Loucy (cell line): ENCODE measurements around the gene SERPING1.

Source experiments
- H2AFZ ChIP-seq: fragments of 200-600 bp; sonication (generic); 2 replicates; pipeline ENCODE4 v1.6.0; 2016; ENCODE audit warnings: antibody characterized with exemption, mild to moderate bottlenecking, low read length, moderate library complexity
- H3F3A ChIP-seq: fragments of 200-600 bp; 2 replicates; pipeline ENCODE4 v1.6.0; 2016; ENCODE audit warnings: antibody characterized with exemption, low read depth, mild to moderate bottlenecking
- H3K27me3 ChIP-seq: fragments of 200-600 bp; sonication (generic); 2 replicates; pipeline ENCODE4 v1.6.1; 2014; ENCODE audit warnings: low read length, mild to moderate bottlenecking; ENCODE audit not compliant: insufficient read depth, poor library complexity, severe bottlenecking
- H3K36me3 ChIP-seq: fragments of 200-600 bp; sonication (generic); 2 replicates; pipeline ENCODE4 v1.6.1; 2016; ENCODE audit warnings: low read length; ENCODE audit not compliant: insufficient read depth
- H3K4me1 ChIP-seq: fragments of 200-600 bp; sonication (generic); 2 replicates; pipeline ENCODE4 v1.5.1; 2014; ENCODE audit warnings: low read length, mild to moderate bottlenecking; ENCODE audit not compliant: insufficient read depth, poor library complexity, severe bottlenecking
- H3K4me2 ChIP-seq: fragments of 200-600 bp; sonication (generic); 2 replicates; pipeline ENCODE4 v1.6.0; 2014; ENCODE audit warnings: antibody characterized with exemption, low read length, low read depth, mild to moderate bottlenecking; ENCODE audit not compliant: poor library complexity, severe bottlenecking
- H3K4me3 ChIP-seq: fragments of 200-600 bp; sonication (generic); 2 replicates; pipeline ENCODE4 v1.5.1; 2014; ENCODE audit warnings: low read length, mild to moderate bottlenecking, mixed read lengths; ENCODE audit not compliant: poor library complexity, severe bottlenecking
- H3K79me2 ChIP-seq: fragments of 200-600 bp; sonication (generic); 2 replicates; pipeline ENCODE4 v1.6.1; 2014; ENCODE audit warnings: low read length; ENCODE audit not compliant: insufficient read depth
- H3K9ac ChIP-seq: fragments of 200-600 bp; sonication (generic); 2 replicates; pipeline ENCODE4 v1.6.0; 2014; ENCODE audit warnings: mild to moderate bottlenecking, low read depth, low read length, moderate library complexity; ENCODE audit not compliant: poor library complexity, severe bottlenecking
- H3K9me2 ChIP-seq: fragments of 200-600 bp; sonication (generic); replicated peaks from 2 replicates; pipeline ENCODE4 v1.6.1; 2016; ENCODE audit warnings: low read depth, low read length, mixed read lengths
- H3K9me3 ChIP-seq: fragments of 200-600 bp; sonication (generic); 2 replicates; pipeline ENCODE4 v1.6.1; 2014; ENCODE audit warnings: mild to moderate bottlenecking, antibody characterized with exemption, low read length, low read depth; ENCODE audit not compliant: insufficient read depth
- H4K20me1 ChIP-seq: fragments of 200-600 bp; sonication (generic); 2 replicates; pipeline ENCODE4 v1.6.0; 2014; ENCODE audit warnings: antibody characterized with exemption, low read length, mild to moderate bottlenecking; ENCODE audit not compliant: insufficient read depth, poor library complexity, severe bottlenecking
- EZH2phosphoT487 ChIP-seq: fragments of 200-600 bp; IDR thresholded peaks from 2 replicates; pipeline ENCODE4 v1.6.1; 2018; ENCODE audit warnings: antibody characterized with exemption, mild to moderate bottlenecking, moderate library complexity, borderline replicate concordance
- TF ChIP-seq, protein P1 (sequence below): fragments of 200-600 bp; sonication (generic); conservative IDR thresholded peaks from 2 replicates; pipeline ENCODE4 v1.5.1; 2014; ENCODE audit warnings: mild to moderate bottlenecking, antibody characterized with exemption, low read length

SERPING1 gene

GRCh38 chr11:57662893-57663292, 65.4 kb downstream of the SERPING1 start:
- H3K79me2 ChIP-seq: peaks cover 33% of the 10 kb centered on the region
- H3K27me3 ChIP-seq: no peaks in the 10 kb centered on the region
- H3K9ac ChIP-seq: no peak overlapping the region
- peaks cover 10% of the 10 kb centered on the region for H4K20me1 ChIP-seq
- peaks cover 10% of the 10 kb centered on the region; the same call in 1 of the 2 replicates for H3K36me3 ChIP-seq
- H2AFZ ChIP-seq: no peak overlapping the region
- no peaks in the 10 kb centered on the region for H3K9me3 ChIP-seq
- no peak overlapping the region for H3K4me2 ChIP-seq
- no peak overlapping the region for H3K4me3 ChIP-seq
- no peaks in the 10 kb centered on the region for H3F3A ChIP-seq
- no peaks in the 10 kb centered on the region for H3K9me2 ChIP-seq
- H3K4me1 ChIP-seq: peaks cover 11% of the 10 kb centered on the region
- TF ChIP-seq EZH2phosphoT487: no peak
- TF ChIP-seq, protein P1, sequence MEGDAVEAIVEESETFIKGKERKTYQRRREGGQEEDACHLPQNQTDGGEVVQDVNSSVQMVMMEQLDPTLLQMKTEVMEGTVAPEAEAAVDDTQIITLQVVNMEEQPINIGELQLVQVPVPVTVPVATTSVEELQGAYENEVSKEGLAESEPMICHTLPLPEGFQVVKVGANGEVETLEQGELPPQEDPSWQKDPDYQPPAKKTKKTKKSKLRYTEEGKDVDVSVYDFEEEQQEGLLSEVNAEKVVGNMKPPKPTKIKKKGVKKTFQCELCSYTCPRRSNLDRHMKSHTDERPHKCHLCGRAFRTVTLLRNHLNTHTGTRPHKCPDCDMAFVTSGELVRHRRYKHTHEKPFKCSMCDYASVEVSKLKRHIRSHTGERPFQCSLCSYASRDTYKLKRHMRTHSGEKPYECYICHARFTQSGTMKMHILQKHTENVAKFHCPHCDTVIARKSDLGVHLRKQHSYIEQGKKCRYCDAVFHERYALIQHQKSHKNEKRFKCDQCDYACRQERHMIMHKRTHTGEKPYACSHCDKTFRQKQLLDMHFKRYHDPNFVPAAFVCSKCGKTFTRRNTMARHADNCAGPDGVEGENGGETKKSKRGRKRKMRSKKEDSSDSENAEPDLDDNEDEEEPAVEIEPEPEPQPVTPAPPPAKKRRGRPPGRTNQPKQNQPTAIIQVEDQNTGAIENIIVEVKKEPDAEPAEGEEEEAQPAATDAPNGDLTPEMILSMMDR: peak; percentile 52

- no peaks in the 10 kb centered on the region for H3K27me3 ChIP-seq
- peaks cover 32% of the 10 kb centered on the region for H3K79me2 ChIP-seq
- H3K9me3 ChIP-seq: no peaks in the 10 kb centered on the region
- H3K4me1 ChIP-seq: peaks cover 13% of the 10 kb centered on the region
- TF ChIP-seq, protein P1: no peak
- TF ChIP-seq EZH2phosphoT487: no peak
- no peak overlapping the region for H3K9ac ChIP-seq
- H3K4me3 ChIP-seq: no peak overlapping the region
- no peaks in the 10 kb centered on the region for H3K9me2 ChIP-seq
- H3F3A ChIP-seq: no peaks in the 10 kb centered on the region
- no peak overlapping the region for H3K4me2 ChIP-seq
- peaks cover 10% of the 10 kb centered on the region; the same call in 1 of the 2 replicates for H3K36me3 ChIP-seq
- H4K20me1 ChIP-seq: peaks cover 14% of the 10 kb centered on the region
- no peak overlapping the region for H2AFZ ChIP-seq
Measured at GRCh38 chr11:57663975-57664374, 66.5 kb downstream of the SERPING1 start.
